HepG2 (cell line): ENCODE results near the gene RNGTT. TPM values are rescaled to one million over a fixed set of nuclear protein-coding genes. Genes with fewer than 3 reads are reported as not detected.

Experiments used
- ATAC-seq: fragments of 200-7000 bp; cut with Tn5 transposase; 3 replicates; pipeline ENCODE4 v1.9.1; 2020; ENCODE audit warnings: mild to moderate bottlenecking, moderate library complexity
- BruUV-seq: library from RNA; stranded (reverse); fragments of 400-500 nt; replicated peaks from 2 replicates; lab custom pipeline; 2021; lab: Mats Ljungman, UMichigan
- CTCF ChIA-PET: fragments of 300-600 bp; formaldehyde crosslinking; extraction: SDS; loops from one replicate; lab custom pipeline; 2021; ENCODE audit warnings: low total read pairs, inconsistent platforms, low intra/inter-chr PET ratio; lab: Yijun Ruan, JAX
- POLR2A ChIA-PET: fragments of 350-600 bp; sonication (Branson Sonifier 250); formaldehyde crosslinking; loops from one replicate; lab custom pipeline; 2020; ENCODE audit warnings: antibody characterized with exemption, inconsistent platforms; lab: Yijun Ruan, JAX
- DNase-seq: peaks from one replicate; pipeline ENCODE4 v3.0.0-alpha.2; 2015; ENCODE audit warnings: low spot score
- FAIRE-seq: peaks from 3 replicates; lab custom pipeline; 2011; peaks lifted over from hg19 to GRCh38; lab: Jason Lieb, UNC
- H2AFZ ChIP-seq: one replicate; pipeline ENCODE4 v1.6.1; 2011; ENCODE audit warnings: low read length, inconsistent platforms
- H3K27ac ChIP-seq: fragments of 300-600 bp; 3 replicates; pipeline ENCODE4 v1.8.0; 2011; ENCODE audit warnings: mixed run types, mild to moderate bottlenecking, mixed read lengths, low read length, inconsistent platforms; ENCODE audit not compliant: insufficient read depth; ENCODE audit errors: extremely low read length
- H3K27me3 ChIP-seq, 2 experiments: fragments of 200-600 bp in 1 of 2; 2 replicates in 1 of 2; 3 replicates in 1 of 2; pipeline versions ENCODE4 v1.6.0 to v1.8.0; 2011; ENCODE audit warnings: low read length in 2 of 2, mild to moderate bottlenecking in 2 of 2, moderate library complexity in 2 of 2, inconsistent platforms in 1 of 2; ENCODE audit not compliant: insufficient read depth in 2 of 2, control insufficient read depth in 1 of 2
- H3K36me3 ChIP-seq, 2 experiments: fragments of 200-600 bp in 1 of 2; replicated peaks in 1 of 2; 2 replicates in 1 of 2; 3 replicates in 1 of 2; pipeline versions ENCODE4 v1.5.1 to v1.8.0; 2011; ENCODE audit warnings: low read length in 2 of 2, inconsistent platforms in 1 of 2; ENCODE audit not compliant: insufficient read depth in 2 of 2, control insufficient read depth in 1 of 2
- H3K4me1 ChIP-seq: 2 replicates; pipeline ENCODE4 v1.5.1; 2012; ENCODE audit warnings: low read length, inconsistent platforms; ENCODE audit not compliant: insufficient read depth
- H3K4me2 ChIP-seq: 2 replicates; pipeline ENCODE4 v1.6.0; 2011; ENCODE audit warnings: low read depth, low read length, inconsistent platforms
- H3K4me3 ChIP-seq, 3 experiments: fragments of 200-600 bp in 1 of 3; sonication (generic), shearing (Covaris generic) in 1 of 3; replicated peaks in 1 of 3; 2 replicates each; pipeline ENCODE4 v1.5.1; 2011 to 2016; ENCODE audit warnings: low read length in 3 of 3, inconsistent platforms in 2 of 3, low read depth in 2 of 3, mild to moderate bottlenecking in 2 of 3, control low read depth in 1 of 3, mixed read lengths in 1 of 3; ENCODE audit not compliant: insufficient read depth in 1 of 3
- H3K79me2 ChIP-seq: one replicate; pipeline ENCODE4 v1.6.1; 2011; ENCODE audit warnings: low read length, inconsistent platforms; ENCODE audit not compliant: insufficient read depth
- H3K9ac ChIP-seq: 2 replicates; pipeline ENCODE4 v1.6.0; 2011; ENCODE audit warnings: mild to moderate bottlenecking, low read depth, low read length, inconsistent platforms; ENCODE audit not compliant: insufficient read depth
- H3K9me3 ChIP-seq: 2 replicates; pipeline ENCODE4 v1.5.1; 2012; ENCODE audit warnings: mild to moderate bottlenecking, low read length
- H4K20me1 ChIP-seq: 2 replicates; pipeline ENCODE4 v1.6.0; 2011; ENCODE audit warnings: inconsistent platforms, mild to moderate bottlenecking, low read length, moderate library complexity; ENCODE audit not compliant: insufficient read depth
- MAFK ChIP-seq, 2 experiments: IDR thresholded peaks in 1 of 2; conservative IDR thresholded peaks in 1 of 2; 2 replicates each; pipeline ENCODE4 v1.6.1; 2011; ENCODE audit warnings: improper control_type of control experiment in 2 of 2, low read length in 2 of 2
- NFAT5 ChIP-seq: sonication (generic); formaldehyde crosslinking; IDR thresholded peaks from 2 replicates; pipeline ENCODE4 v1.4.0; 2020; ENCODE audit warnings: missing genetic modification reagents
- WGBS: methylation state at CpG from one replicate; pipeline ENCODE4 v1.1.6; 2017; ENCODE audit warnings: low lambda C conversion rate; 5-methylcytosine and 5-hydroxymethylcytosine counted together
- in situ Hi-C: cut with HindIII; loops from 2 replicates; pipeline ENCODE4 v1.10.0; 2017; ENCODE audit warnings: low pct_unique_long_range_greater_than_20kb; ENCODE audit not compliant: extremely low pct_ligation_motif_present
- intact Hi-C: fragments of 100-400 bp; cut with micrococcal nuclease; formaldehyde crosslinking; loops from one replicate; pipeline ENCODE4 v1.10.0; 2022; ENCODE audit not compliant: unreplicated experiment
- polyA plus RNA-seq, 8 experiments: library from polyadenylated mRNA; depleted of rRNA in 3 of 8; stranded (reverse) in 7 of 8; unstranded in 1 of 8; fragments of >200 nt; fragmentation: Illumina TruSeq in 4 of 8; extraction: Trizol in 4 of 8; gene quantifications; 2 replicates each; pipeline versions ENCODE4 v1.2.1 to v1.2.3, GENCODE V29; 2011 to 2016; ENCODE audit warnings: low read depth in 4 of 8, missing spikeins in 1 of 8, mixed read lengths in 1 of 8; ENCODE audit not compliant: insufficient read depth in 1 of 8
- total RNA-seq, 5 experiments: library from RNA; depleted of rRNA; stranded (reverse); fragments of >200 nt; fragmentation: Illumina TruSeq; extraction: Trizol; gene quantifications; 2 replicates each; pipeline ENCODE4 v1.2.3, GENCODE V29; 2016; ENCODE audit warnings: low read depth in 1 of 5
- TF ChIP-seq, protein P1 (sequence below): sonication (generic); formaldehyde crosslinking; IDR thresholded peaks from 2 replicates; pipeline ENCODE4; 2020; ENCODE audit warnings: missing genetic modification reagents, mild to moderate bottlenecking, borderline replicate concordance

RNGTT gene
- total and polyA plus RNA-seq, 2 of the 13 experiments (the other 11 are each of a cell fraction or from before 2014, with no cell fraction given): 6.0 to 22.6 TPM

DNA sequence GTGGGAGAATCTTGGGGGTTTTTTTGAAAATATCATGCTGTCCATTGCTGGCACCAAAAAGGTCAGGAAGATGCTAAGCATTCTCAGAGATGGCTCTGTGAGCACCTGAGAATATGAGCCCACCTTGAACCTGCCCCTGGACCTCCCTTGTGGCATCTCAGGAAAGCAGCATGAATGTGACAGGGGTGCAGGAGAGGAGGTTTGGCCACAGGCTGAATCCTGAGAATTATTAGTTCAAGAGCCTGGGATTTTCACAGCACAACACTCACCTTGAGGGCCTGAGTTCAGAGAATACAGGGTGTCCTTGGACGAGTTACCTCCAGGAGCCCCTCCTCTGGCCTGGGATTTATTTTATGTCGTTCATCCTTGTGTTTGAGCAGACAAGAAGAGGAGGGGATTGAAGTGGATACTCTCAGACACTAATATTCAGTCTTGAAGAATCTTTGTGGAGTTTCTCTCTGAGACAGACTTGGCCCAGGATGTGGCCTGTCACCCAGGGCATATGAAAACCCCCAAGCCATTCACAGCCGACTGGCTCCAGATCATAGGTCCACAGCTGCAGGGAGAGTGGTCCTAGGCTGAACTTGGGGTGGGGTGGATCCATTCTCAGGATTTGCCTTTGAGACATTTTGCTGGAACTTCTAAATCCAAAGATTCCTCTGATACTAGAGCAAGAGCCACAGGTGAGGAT is 390.8 kb downstream of the RNGTT start:
- Histone ChIP-seq H3K27ac (no peak overlapping the region), H3K4me2 (no peak overlapping the region), H3K9me3 (peaks cover 9% of the 10 kb centered on the region), H3K4me3 (no peak overlapping the region), H3K4me1 (no peaks in the 10 kb centered on the region), H3K27me3 (peaks cover 2 to 4% of the 10 kb centered on the region in 2 experiments; a peak in 1 of 5 replicates), H3K9ac (no peak overlapping the region), H3K79me2 (no peaks in the 10 kb centered on the region), H4K20me1 (no peaks in the 10 kb centered on the region), H3K36me3 (no peaks in the 10 kb centered on the region), H2AFZ (no peak overlapping the region)
- DNase-seq (no peak), FAIRE-seq (no peak), ATAC-seq (no peak)
- 0% methylated on average over 3 of the region's 3 CpGs for WGBS
- no TSS peak for BruUV-seq
- TF ChIP-seq, protein P1, sequence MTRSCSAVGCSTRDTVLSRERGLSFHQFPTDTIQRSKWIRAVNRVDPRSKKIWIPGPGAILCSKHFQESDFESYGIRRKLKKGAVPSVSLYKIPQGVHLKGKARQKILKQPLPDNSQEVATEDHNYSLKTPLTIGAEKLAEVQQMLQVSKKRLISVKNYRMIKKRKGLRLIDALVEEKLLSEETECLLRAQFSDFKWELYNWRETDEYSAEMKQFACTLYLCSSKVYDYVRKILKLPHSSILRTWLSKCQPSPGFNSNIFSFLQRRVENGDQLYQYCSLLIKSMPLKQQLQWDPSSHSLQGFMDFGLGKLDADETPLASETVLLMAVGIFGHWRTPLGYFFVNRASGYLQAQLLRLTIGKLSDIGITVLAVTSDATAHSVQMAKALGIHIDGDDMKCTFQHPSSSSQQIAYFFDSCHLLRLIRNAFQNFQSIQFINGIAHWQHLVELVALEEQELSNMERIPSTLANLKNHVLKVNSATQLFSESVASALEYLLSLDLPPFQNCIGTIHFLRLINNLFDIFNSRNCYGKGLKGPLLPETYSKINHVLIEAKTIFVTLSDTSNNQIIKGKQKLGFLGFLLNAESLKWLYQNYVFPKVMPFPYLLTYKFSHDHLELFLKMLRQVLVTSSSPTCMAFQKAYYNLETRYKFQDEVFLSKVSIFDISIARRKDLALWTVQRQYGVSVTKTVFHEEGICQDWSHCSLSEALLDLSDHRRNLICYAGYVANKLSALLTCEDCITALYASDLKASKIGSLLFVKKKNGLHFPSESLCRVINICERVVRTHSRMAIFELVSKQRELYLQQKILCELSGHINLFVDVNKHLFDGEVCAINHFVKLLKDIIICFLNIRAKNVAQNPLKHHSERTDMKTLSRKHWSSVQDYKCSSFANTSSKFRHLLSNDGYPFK (CRISPR knock-in tag): no peak
- no peak for TF ChIP-seq NFAT5 (CRISPR knock-in tag)
- no peak for TF ChIP-seq MAFK (conservative IDR thresholded peaks at IDR 0.05 in 1 of 2, IDR thresholded peaks at IDR 0.05 in 1 of 2; ENCODE audit: low read length in 2 of 2)
- intact Hi-C loops (no loop called here), in situ Hi-C loops (no loop called here)
- ChIA-PET CTCF (no interaction called here), POLR2A (no interaction called here)
